ENCODE measurements around the gene TSPAN18.
A peak's percentile ranks its signal among the peaks of the same experiment; 100 is the strongest.

Gene TSPAN18

GRCh38 chr11:44784436-44784760, 57.6 kb downstream of the TSPAN18 start:
- Histone ChIP-seq H3F3A (ENCODE audit: control insufficient read depth, insufficient read depth) (no peaks in the 10 kb centered on the region), H3K9me3 (ENCODE audit: control insufficient read depth, insufficient read depth, low read length) (no peaks in the 10 kb centered on the region), H3K36me3 (ENCODE audit: control insufficient read depth, low read length) (no peaks in the 10 kb centered on the region), H4K20me1 (ENCODE audit: control insufficient read depth, insufficient read depth, low read depth, low read length) (no peaks in the 10 kb centered on the region), H3K27me3 (ENCODE audit: control insufficient read depth, low read length) (0 out of 2 replicates have a peak, but pooled peaks cover 6% of the 10 kb centered on the region), H3K27ac (ENCODE audit: low read depth, low read length) (no peak overlapping the region), H3K9me2 (replicated peaks; ENCODE audit: control insufficient read depth, low read length) (no peaks in the 10 kb centered on the region), H3K4me3 (ENCODE audit: low read length) (no peak overlapping the region), H3K79me2 (ENCODE audit: control insufficient read depth, low read length) (no peaks in the 10 kb centered on the region), H3K4me2 (ENCODE audit: low read length) (no peak overlapping the region), H3K4me1 (ENCODE audit: control insufficient read depth, low read length) (no peaks in the 10 kb centered on the region)
- TF ChIP-seq CTCF (IDR thresholded peaks at IDR 0.05; ENCODE audit: low read depth, low read length, poor library complexity, severe bottlenecking) (no peak), EZH2phosphoT487 (IDR thresholded peaks at IDR 0.05; ENCODE audit: borderline replicate concordance, low read length) (no peak)

- H3K27ac ChIP-seq (ENCODE audit: low read depth, low read length): no peak overlapping the region
- H3K9me3 ChIP-seq (ENCODE audit: control insufficient read depth, insufficient read depth, low read length): no peaks in the 10 kb centered on the region
- no peaks in the 10 kb centered on the region for H3K36me3 ChIP-seq (ENCODE audit: control insufficient read depth, low read length)
- no peaks in the 10 kb centered on the region for H3K4me1 ChIP-seq (ENCODE audit: control insufficient read depth, low read length)
- H3K4me3 ChIP-seq (ENCODE audit: low read length): no peak overlapping the region
- no peak overlapping the region for H3K4me2 ChIP-seq (ENCODE audit: low read length)
- H4K20me1 ChIP-seq (ENCODE audit: control insufficient read depth, insufficient read depth, low read depth, low read length): no peaks in the 10 kb centered on the region
- 0 out of 2 replicates have a peak, but pooled peaks cover 6% of the 10 kb centered on the region for H3K27me3 ChIP-seq (ENCODE audit: control insufficient read depth, low read length)
- H3F3A ChIP-seq (ENCODE audit: control insufficient read depth, insufficient read depth): no peaks in the 10 kb centered on the region
- H3K9me2 ChIP-seq (replicated peaks; ENCODE audit: control insufficient read depth, low read length): no peaks in the 10 kb centered on the region
- TF ChIP-seq CTCF (IDR thresholded peaks at IDR 0.05; ENCODE audit: low read depth, low read length, poor library complexity, severe bottlenecking) (no peak), EZH2phosphoT487 (IDR thresholded peaks at IDR 0.05; ENCODE audit: borderline replicate concordance, low read length) (no peak)
- no peaks in the 10 kb centered on the region for H3K79me2 ChIP-seq (ENCODE audit: control insufficient read depth, low read length)
Observed at GRCh38 chr11:44784851-44785250, 58.1 kb downstream of the TSPAN18 start.

- no peaks in the 10 kb centered on the region for H3K9me2 ChIP-seq (replicated peaks; ENCODE audit: control insufficient read depth, low read length)
- H3F3A ChIP-seq (ENCODE audit: control insufficient read depth, insufficient read depth): no peaks in the 10 kb centered on the region
- H3K4me1 ChIP-seq (ENCODE audit: control insufficient read depth, low read length): no peaks in the 10 kb centered on the region
- H3K79me2 ChIP-seq (ENCODE audit: control insufficient read depth, low read length): no peaks in the 10 kb centered on the region
- no peak overlapping the region for H3K4me3 ChIP-seq (ENCODE audit: low read length)
- no peaks in the 10 kb centered on the region for H3K36me3 ChIP-seq (ENCODE audit: control insufficient read depth, low read length)
- TF ChIP-seq CTCF (IDR thresholded peaks at IDR 0.05; ENCODE audit: low read depth, low read length, poor library complexity, severe bottlenecking) (peak; percentile 46), EZH2phosphoT487 (IDR thresholded peaks at IDR 0.05; ENCODE audit: borderline replicate concordance, low read length) (no peak)
- no peak overlapping the region for H3K4me2 ChIP-seq (ENCODE audit: low read length)
- no peak overlapping the region for H3K27ac ChIP-seq (ENCODE audit: low read depth, low read length)
- no peaks in the 10 kb centered on the region for H4K20me1 ChIP-seq (ENCODE audit: control insufficient read depth, insufficient read depth, low read depth, low read length)
- no peaks in the 10 kb centered on the region for H3K9me3 ChIP-seq (ENCODE audit: control insufficient read depth, insufficient read depth, low read length)
- H3K27me3 ChIP-seq (ENCODE audit: control insufficient read depth, low read length): peaks cover 6% of the 10 kb centered on the region; the same call in 1 of the 2 replicates
Observed at GRCh38 chr11:44785856-44786607, 59.3 kb downstream of the TSPAN18 start.

All from DOHH2 (cell line).